ENCODE results near the gene RAB1B.

The RAB1B gene

DNA sequence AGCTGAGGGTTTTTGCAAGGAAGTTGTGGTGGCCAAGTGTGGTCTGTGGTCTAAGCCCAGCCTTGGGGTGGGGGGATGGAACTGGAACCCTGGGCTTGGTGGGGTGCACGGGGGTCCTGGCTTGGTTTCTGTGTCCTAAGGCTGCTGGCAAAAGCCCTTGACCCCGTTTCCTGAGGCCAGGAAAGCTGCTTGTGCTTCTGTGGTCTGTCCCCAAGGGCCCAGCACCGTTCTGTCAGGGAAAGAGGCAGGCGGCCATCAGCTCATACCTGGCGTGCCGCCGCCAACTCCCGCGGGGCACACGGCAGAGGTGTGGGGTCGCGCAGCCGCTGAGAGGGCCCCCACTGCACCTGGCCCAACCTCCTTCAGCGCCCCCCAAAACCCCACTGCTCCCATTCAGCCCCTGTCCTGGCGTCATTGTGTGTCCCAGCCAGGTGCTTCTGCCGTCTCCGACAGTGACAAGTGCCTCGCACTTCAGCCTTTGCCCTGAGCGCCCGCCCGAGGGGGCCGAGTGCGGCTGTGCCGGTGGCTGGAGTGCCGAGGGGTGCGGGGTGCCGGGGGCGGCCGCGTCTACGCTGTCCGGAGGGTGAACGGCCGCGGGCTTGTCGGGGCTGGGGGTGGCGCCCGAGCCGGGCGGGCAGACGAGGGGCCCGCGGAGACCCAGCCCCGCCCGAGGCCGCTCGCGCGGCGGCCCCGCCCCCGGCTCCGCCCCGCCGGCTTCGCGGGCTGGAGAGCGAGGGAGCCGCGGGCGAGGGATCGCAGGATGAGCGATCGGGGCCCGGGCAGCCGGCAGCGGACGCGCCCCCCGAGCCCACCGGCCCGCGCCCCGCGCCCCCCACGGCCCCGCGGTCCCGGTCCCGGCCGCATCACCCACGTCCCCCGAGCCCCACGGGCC is 9.3 kb downstream of the RAB1B start, which contains the start of gene CNIH2:
TSS of gene CNIH2 (plus strand) at position 705 of the 892 bp plus-strand sequence. CDS start 282 bp downstream, outside the sequence.
- peak within 1 kb of the TSS in 1 of 2 donors; percentile 24 for H3K4me3 ChIP-seq (replicated peaks in 1 of 2; ENCODE audit: low read depth in 2 of 2, low read length in 2 of 2)
- no peak for DNase-seq (ENCODE audit: low read depth in 2 of 2)
- no peak for TF ChIP-seq CTCF (IDR thresholded peaks at IDR 0.05; ENCODE audit: low read depth, low read length)

- no peak for TF ChIP-seq CTCF (IDR thresholded peaks at IDR 0.05; ENCODE audit: low read depth, low read length)
- peak; percentile 15 to 25 for DNase-seq (ENCODE audit: low read depth in 2 of 2)
- no peak overlapping the region for H3K4me3 ChIP-seq (replicated peaks in 1 of 2; ENCODE audit: low read depth in 2 of 2, low read length in 2 of 2)
These were observed 10.1 kb downstream of the RAB1B start for GRCh38 chr11:66278363-66279091.

DNA sequence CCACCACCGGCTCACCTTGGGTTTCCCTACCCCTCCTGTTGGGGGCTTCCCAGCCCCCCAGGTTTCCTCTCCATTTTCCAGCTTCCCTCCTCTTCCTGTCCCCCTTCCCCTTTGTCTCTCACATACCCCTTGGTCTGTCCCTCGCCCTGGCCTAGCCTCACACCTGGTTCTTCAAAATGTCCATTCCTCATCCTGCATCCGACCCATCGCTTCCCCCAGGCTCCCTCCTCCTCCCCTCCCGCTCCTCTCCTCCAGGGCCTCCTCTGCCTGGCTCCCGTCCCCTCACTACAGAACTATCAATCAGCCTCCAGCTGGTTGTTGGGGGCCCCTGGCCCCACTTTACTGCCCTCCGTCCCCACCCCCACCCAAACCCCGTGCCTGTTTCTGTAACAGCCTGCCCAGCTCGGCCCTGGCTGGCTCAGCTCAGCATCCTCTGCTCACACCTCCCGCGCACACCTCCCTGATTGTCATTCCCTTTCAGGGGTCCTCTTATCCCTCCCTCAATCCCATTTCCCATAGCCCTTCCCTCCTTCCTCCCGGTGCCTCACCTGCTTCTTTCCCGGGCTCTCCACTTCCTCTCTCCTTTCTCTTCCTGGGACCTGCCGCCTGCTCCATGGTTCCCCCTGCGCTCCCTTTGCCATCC is 10.8 kb downstream of the RAB1B start:
- DNase-seq (ENCODE audit: low read depth in 2 of 2) = no peak
- TF ChIP-seq CTCF (IDR thresholded peaks at IDR 0.05; ENCODE audit: low read depth, low read length) = no peak
- no peak overlapping the region for H3K4me3 ChIP-seq (replicated peaks in 1 of 2; ENCODE audit: low read depth in 2 of 2, low read length in 2 of 2)

DNA sequence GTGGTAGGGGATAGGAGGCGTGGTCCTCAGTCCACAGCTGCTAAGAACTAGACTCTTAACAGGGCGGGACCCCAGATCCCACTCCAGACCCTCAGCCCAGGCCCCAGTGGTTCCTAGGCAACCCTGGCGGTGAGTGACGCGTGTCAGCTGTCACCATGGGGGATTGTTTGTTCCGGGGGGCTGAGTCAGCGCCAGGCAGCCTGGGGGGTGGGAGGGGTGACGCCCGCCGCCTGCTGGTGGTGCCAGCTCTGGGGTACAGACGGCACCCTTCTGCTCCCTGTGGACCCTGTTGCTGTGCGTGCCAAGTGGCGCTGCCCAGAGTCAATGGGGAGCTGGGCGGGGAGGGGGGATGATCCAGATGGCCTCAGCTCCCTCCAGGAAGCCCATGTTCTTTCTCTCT is 12.0 kb downstream of the RAB1B start:
- no peak for TF ChIP-seq CTCF (IDR thresholded peaks at IDR 0.05; ENCODE audit: low read depth, low read length)
- DNase-seq (ENCODE audit: low read depth in 2 of 2) = no peak
- H3K4me3 ChIP-seq (replicated peaks in 1 of 2; ENCODE audit: low read depth in 2 of 2, low read length in 2 of 2) = no peak overlapping the region

GRCh38 chr11:66281001-66281400 is 12.6 kb downstream of the RAB1B start:
- H3K4me3 ChIP-seq (replicated peaks in 1 of 2; ENCODE audit: low read depth in 2 of 2, low read length in 2 of 2) = no peak overlapping the region
- no peak for TF ChIP-seq CTCF (IDR thresholded peaks at IDR 0.05; ENCODE audit: low read depth, low read length)
- DNase-seq (ENCODE audit: low read depth in 2 of 2) = peak in 1 of 2 donors; percentile 22

DNA sequence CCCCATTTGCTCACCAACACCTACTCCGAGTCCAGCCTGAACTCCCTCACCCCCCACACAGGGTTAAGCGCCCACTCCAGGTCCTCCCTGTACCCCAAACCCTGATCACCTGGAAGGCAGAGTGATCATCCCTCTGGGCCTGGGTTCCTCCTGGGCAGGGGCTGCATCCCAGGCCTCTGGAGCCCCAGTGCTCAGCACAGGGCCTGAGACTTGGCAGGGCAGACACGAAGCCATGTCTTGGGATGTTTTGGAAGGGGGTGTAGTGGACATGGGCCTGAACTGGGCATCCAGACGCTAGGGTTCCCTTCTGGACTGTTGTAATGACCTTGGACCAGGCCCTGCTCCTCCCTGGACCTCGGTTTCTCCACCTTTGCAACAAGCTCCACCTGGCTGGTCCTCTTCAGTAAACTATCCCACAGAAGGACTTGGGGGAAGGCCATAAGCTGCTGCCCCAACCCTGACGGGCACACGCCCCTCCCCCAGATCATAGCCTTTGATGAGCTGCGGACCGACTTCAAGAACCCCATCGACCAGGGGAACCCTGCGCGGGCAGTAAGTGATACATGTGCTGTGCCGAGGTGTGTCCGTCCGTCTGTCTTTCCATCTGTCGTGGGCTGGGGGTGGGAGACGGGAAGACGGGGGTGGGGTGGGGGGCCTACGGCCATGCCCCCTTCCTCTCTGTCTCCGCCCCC is 13.5 kb downstream of the RAB1B start:
- TF ChIP-seq CTCF (IDR thresholded peaks at IDR 0.05; ENCODE audit: low read depth, low read length) = no peak
- DNase-seq (ENCODE audit: low read depth in 2 of 2) = no peak
- no peak overlapping the region for H3K4me3 ChIP-seq (replicated peaks in 1 of 2; ENCODE audit: low read depth in 2 of 2, low read length in 2 of 2)
